ENCODE measurements around the gene CDCA4.
"Not testable (repeated sequence)": the region's sequence is repeated elsewhere in the genome, so short reads cannot be mapped to it uniquely, and the experiment has no call there.

CDCA4 gene

DNA sequence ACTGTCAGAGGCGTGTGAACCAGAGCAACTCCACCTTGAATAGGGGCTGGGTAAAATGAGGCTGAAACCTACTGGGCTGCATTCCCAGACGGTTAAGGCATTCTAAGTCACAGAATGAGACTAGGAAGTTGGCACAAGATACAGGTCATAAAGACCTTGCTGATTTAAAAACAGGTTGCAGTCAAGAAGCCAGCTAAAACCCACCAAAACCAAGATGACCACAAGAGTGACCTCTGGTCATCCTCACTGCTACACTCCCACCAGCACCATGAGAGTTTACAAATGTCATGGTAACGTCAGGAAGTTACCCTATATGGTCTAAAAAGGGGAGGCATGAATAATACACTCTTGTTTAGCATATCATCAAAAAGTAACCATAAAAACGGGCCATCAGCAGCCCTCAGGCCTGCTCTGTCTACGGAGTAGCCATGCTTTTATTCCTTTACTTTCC is 11.6 kb upstream of the CDCA4 start:
- not testable (repeated sequence) for DNase-seq

DNA sequence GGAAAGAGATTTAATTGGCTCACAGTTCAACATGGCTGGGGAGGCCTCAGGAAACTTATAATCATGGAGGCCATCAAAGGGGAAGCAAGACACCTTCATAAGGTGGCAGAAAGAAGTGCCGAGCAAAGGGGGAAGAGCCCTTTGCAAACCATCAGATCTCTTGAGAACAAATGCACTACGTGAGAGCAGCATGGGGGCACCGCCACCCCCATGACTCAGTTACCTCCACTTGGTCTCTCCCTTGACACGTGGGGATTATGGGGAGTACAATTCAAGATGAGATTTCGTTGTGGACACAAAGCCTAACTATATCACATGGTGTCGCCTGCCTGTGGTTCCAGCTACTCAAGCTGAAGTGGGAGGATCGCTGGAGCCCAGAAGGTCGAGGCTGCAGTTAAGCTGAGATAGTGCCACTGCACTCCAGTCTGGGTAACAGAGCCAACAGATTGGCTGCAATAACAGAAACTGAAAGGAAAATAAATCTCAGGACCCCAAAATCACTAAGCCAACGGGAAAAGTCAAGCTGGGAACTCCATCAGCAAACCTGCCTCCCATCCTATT is 10.0 kb upstream of the CDCA4 start:
- peak; percentile 38 for DNase-seq

DNA sequence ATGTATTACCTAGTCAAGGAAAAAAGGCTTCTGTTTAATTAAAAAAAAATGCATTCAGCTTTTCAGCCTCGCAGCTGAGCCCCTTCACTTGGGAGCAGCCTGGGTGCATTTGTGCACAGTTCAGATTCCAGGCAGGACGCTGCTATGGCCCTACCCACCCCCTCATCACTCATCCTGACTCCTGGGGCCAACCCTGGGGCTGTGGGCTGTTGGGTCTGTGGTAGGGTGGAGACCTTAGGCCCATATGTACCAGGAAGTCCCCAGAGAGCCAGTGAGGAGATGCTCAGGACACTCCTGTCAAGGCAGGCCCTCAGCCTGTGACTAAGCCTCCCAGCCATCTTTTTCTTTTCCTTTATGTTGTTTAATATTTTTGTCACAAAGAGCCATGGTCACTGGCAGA is 9.3 kb upstream of the CDCA4 start:
- DNase-seq, result no peak

DNA sequence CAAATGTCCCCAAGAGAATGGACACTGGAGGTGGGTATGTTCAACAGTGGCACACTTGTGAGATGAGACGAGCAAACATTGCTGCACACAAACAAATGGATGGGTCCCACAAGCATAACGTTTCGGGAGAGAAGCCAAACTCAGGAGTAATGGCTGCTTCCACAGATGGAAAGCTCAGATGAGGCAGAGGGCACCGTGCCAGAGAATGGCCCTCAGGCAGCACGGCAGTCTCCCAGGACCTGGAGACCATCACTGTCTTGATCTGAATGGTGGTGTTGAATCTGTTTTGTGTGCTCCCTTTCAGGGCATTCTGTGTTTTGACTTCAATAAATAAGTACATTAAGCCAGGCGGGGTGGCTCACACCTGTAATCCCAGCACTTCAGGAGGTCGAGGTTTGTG is 8.5 kb upstream of the CDCA4 start:
- no peak for DNase-seq

DNA sequence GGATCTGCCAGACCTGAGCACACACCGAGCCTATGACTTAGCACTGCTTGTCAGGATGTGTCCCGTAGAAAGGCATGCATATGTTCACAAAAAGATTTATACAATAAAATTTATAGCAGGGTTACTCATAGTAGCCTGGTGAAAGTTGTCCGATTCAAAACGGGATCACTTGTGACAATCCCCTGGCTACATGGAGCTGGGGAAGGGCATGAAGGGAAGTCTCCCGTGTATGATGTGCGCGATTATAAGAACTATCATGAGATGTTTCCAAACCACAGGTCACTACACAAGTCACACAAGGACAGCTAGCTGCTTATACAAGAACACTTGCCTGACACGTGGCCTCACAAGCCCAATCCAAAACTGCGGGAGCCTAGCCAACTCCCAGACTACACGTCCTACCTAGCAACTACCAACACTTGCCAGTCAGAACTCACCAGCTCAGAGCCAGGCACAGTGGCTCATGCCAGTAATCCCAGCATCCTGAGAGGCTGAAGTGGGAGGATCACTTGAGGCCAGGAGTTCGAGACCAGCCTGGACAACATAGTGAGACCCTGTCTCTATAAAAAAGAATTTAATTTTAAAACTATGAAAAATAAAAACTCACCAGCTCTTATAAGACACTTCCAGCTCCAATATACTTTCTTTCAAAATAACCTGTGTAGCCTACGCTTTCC is 7.5 kb upstream of the CDCA4 start:
- DNase-seq, result no peak

DNA sequence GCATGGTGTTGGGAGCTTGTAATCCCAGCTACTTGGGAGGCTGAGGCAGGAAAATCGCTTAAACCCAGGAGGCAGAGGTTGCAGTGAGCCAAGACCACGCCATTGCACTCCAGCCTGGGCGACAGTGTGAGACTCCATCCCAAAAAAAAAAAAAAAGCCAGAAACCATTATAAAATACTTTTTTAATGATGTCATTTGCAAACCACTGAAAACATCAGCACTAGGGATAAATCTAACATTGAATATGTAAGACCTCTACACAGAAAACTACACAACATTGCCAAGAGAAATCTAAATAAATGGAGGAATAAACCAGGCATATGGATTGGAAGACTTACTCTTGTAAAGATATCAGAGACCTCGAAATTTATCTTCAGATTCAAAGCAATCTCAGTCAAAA is 6.8 kb upstream of the CDCA4 start:
- DNase-seq, result not testable (repeated sequence)

DNA sequence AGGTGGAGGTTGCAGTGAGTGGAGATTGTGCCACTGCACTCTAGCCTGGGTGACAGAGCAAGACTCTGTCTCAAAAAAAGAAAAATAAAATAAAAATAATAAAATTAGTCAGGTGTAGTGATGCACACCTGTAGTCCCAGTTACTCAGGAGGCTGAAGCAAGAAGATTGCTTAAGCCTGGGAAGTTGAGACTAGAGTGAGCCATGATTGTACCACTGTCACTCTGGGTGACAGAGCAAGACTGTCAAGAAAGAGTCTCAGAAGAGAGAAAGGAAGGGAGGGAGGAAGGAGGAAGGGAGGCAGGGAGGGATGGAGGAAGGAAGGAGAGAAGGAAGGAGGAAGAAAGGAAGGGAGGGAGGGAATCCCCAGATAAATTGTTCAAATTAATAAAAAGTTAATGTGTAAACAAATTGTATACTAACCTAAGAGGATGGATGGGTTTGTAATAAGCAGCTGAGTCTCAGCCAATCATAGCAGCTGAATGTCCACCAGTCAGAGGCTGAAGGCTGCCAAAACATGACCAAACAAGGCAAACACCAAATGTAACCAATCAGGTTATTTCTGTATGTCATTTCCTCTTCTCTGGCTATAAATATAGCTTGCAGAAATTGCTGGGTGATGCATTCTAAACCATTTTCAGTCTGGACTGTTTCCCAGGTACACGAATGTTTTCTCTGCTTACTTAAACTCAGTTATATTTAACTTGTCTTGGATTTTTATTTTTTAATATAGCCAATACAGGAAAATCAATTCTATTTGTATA is 6.1 kb upstream of the CDCA4 start:
- DNase-seq, result no peak

DNA sequence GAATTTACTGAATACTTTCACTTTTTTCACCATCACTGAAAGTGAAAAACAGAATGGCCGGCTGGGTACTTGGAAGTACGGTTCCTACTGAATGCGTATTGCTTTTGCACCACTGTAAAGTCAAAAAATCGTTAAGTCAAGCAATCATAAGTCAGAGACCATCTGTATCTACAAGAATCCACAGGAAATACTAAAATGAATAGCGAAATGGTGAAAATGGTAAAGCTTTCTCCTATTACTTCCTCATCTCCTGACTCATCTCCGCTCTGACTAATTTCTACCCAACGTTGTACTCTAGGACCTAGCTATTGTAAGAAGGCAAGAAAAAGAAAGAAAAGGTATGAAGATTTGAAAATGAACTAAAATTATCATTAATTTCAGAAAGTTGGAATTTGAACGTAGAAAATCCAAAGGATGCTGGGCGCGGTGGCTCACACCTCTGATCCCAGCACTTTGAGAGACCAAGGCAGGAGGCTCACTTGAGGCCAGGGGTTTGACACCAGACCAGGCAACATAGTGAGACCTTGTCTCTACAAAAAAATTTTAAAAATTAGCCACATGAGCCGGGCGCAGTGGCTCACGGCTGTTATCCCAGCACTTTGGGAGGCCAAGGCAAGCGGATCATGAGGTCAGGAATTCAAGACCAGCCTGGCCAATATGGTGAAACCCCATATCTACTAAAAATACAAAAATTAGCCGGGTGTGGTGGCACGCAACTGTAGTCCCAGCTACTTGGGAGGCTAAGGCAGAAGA is 5.3 kb upstream of the CDCA4 start:
- DNase-seq, result no peak

DNA sequence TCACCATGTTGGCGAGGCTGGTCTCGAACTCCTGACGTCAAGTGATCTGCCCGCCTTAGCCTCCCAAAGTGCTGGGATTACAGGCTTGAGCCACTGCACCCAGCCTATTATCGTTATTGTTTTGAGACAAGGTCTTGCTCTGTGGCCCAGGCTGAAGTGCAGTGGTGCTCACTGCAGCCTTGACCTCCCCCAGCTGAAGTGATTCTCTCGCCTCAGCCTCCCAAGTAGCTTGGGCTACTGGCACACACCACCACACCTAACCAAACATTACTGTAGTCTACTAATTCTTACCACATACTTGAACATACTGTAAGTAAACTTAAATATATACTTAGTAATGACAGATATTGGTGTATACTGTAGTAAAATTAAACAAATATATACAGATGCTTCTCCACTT is 4.5 kb upstream of the CDCA4 start:
- no peak for DNase-seq

DNA sequence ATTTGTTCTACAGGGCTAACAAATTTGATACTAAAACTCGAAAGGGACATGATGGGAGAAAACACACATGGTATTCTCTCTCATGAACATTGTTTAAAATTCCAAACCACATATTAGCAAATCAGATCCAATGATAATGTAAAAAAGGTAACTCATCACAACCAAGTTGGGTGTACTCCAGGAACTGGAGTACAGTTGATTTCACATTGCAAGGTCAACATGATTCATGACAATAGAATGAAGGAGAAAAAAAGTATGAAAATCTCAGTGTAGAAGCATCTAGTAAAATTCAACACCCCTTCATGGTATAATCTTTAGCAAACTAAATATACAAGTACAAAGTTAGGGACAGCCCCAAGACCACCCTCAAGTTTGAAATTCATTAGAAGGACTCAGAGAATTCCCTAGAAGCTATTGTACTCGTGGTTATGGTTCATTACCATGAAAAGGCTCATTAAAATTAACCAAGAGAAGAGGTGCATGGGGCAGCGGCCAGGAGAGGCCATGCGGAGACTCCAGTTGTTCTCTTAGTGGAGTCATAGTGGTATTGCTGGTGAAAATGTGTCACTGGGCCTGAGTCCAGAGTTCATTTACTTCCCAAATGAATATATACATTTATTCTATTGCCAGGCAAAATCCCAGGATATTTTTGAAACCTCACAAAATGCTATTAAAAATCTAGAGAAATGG is 3.1 kb upstream of the CDCA4 start:
- DNase-seq, result peak; percentile 37

DNA sequence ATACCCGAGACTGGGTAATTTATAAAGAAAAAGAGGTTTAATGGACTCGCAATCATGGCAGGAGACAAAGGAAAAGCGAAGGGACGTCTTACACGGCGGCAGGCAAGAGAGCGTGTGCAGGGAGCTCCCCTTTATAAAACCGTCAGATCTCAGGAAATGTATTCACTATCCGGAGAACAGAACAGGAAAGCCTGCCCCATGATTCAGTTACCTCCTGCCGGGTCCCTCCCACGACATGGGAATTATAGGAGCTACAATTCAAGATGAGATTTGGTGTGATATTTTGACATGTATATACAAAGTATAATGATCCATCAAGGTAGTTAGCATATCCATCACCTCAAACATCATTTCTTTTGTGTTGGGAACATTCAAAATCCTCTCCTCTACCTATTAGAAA is 2.3 kb upstream of the CDCA4 start:
- no peak for DNase-seq

DNA sequence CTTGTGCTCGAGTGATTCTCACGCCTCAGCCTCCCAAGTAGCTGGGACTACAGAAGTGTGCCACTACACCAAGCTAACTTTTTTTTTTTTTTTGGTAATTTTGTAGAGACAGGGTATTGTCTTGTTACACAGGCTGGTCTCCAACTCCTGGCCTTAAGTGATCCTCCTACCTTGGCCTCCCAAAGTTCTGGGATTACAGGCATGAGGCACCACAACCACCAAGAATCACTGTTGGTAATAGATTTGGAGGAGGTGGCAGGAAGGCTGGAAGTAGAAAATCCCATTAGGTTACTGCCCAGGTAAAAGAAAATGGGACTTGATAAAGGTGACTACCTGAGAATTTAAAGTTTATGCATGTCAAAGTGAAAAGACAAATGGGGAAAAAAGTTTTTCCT is 1.4 kb upstream of the CDCA4 start:
- DNase-seq, result no peak

DNA sequence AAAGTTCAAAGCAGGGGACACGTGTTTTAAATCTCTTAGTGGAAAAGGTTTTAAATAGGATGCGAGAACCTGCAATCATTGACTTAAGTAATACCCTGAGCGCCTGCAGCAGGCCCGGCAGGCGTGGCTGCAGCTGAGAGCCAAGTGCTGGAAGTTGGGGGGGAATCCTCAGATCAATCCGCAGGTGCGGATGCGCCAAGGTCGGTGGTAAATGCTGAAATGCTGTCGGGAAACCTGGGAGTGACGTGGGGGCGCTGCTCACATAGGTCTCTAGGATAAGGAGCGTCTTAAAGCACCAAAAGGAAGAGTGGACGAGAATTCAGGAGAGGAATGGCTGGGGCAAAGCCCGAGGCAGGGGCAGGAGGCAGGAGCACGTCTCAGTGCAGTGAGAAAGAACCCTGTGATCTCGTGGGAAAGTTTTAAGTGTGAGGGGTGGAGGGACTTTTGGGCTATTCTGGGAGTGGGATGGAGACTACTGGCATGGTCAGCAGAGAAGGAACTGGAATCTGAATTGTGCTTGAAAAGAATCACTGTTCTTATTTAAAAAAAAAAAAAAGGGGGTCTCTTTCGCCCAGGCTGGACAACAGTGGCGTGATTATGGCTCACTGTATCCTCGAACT is 883 bp upstream of the CDCA4 start:
- peak; percentile 79 for DNase-seq

DNA sequence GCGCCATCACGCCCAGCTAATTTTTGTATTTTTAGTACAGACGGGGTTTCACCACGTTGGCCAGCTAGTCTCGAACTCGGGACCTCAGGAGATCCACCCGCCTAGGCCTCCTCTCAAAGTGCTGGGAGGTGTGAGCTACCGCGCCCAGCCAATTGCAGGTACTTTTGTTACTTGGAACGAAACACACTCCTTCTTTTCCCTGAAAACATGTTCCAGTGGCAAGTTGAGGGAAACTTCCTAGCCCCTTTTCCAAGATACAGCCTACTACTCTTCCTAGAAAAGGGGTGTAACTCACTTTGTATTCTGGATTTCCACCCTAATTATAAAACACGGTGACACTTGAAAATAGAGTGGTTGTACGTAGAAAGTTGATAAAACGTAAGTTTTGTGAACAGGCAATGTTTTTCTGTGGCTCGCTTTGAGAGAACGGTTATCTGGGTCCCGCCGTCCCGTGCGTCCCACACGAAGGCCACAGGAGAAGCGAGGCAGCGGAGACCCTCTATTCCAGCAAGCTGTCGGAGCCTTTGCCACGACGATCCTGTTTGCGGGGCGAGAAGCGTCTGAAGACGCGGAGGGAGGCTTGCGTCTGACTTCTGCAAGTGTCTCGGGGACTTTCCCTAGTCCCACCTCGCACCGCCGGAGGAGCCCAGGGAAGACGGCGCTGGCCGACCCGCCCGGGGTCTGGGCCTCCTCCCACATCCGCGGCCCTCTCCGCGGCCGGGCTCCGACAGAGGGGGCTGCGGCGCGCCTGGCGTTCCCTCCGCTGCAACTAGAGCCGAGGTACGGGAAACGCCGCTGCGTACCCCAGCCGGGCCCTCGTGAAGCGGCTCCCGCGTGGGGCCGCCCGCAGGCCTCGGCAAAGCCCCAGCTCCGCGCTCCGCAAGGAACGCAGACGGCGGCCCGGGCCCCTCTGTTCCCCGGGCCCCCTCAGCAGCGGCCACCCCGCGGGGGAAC is 745 bp downstream of the CDCA4 start:
- DNase-seq, result no peak

DNA sequence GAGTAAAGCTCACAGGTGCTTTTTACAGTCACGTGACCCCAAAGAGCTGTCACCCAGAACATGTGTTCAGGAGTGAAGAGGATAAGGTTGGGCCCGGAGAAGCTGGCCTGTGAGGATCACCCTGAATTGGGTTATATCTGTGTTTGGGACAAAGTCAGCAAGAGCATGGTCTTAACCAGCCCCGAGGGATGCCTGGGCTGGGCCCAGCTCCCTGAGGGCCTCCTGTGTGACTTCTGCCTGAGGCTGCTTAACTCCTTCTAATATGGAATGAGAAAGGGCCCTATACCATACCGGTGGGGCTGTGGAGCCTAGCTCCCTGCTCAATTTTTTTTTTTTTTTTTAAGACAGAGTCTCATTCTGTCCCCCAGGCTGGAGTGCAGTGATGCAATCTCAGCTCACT is 2.5 kb downstream of the CDCA4 start:
- no peak for DNase-seq

DNA sequence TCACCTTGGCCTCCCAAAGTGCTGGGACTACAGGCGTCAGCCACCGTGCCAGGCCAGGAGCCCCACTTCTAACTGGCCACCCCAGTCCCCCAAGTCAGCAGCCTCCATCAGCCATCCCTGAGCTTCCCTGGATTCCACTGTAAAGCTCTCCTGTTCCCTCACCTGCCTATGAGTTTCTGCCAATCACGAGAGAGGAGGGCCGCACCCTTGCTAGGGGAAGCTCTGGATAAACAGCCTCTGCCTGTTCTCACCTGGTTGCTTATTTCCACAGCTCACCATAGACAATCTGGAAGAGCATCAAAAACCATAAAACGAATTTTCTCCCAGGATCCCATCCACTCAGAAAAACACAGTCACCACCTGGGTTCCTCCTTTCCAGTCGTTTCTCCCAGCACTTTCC is 5.0 kb downstream of the CDCA4 start:
- DNase-seq, result no peak

DNA sequence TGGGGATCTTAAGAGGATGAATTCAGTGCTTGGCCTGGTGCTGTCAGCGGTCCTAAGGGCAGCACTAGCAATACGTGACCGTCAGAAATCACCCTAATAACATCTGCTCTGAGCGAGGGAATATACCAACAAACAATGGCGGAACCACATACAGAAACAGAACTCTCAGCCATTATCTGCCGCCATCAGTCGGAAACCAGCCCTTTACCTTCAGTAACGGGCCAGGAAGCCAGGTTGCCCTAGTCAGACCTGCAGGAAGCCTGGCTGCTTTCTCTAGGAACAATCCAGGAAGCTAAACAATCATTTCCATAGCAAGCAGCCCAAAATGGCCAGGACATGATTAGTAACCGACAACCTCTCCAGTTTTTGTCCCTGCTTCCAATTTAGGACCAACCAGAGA is 5.6 kb downstream of the CDCA4 start:
- no peak for DNase-seq

DNA sequence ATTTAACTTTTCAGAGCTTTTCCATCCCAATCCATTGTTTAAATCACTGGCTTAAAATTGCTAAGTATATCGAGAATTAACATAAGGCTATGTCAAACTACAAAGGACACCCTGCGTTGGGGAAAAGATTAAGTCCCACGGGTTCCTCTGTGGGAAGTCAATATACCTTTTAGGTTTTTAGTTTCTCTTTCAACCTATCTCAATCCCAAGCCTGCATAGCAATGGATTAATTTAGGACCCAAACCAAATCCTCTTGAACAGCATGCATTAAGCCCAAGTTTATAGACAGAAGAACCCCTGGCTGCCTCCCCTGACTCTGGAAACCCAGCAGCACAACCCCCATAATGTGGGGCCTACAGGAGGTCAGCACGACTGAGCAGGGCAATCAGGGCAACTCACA is 6.3 kb downstream of the CDCA4 start:
- no peak for DNase-seq

DNA sequence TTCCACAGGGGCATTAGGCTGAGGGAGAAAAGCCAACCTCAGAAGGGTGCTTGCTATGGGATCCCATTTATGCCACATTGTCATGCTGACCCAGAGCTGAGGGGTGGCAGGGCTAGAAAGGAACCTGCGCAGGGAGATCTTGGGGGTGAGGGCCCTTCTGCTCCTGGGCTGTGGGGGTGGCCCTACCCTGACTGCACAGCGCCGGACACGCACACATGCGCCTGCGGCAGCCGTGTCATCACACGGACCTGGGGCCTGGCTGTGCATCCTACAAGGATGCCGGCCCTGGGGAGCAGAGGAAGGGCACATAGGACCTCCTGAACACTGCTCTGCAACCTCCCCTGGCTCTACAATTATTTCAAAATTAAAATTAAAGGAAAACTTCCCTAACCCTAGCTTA is 6.9 kb downstream of the CDCA4 start:
- DNase-seq, result no peak

DNA sequence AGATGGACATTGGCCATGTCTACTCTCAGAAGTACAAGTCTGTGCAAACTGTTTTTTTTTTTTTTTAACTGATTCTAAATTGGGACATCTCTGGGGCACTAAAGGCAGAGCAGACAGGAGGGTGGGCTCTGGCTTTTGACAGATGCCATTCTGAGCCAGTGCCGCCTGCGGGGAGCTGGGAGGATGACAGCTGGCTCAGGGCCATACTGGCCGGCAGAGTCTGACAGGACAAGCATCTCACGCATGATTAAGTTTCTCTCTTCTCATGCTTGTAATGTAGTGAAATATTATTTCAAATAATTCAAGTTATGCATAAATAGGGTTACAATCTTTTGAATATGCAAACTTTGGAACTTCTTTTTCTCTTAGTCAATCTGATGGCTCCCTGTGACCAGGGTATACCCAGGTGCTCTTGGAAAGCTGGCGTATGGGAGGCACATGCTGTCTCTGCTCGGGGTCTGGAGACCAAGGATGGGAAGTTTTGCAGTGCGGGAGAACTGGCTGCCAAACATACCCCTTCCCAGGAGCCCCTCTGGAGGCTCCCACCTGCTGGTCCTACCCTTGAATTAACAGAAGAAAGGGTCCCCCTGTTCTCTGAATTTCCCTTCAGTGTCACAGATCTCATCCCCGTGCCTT is 7.6 kb downstream of the CDCA4 start:
- DNase-seq, result peak; percentile 21
